SK-N-SH (cell line): ENCODE measurements around the gene UBE3B.

Experiments
- CHD2 ChIP-seq: fragments of 150-350 bp; IDR thresholded peaks from 2 replicates; pipeline ENCODE4 v1.6.1; 2018; ENCODE audit warnings: low read length; ENCODE audit not compliant: partially characterized antibody
- EP300 ChIP-seq, 2 experiments: IDR thresholded peaks; 2 replicates each; pipeline versions ENCODE4 v1.4.0 to v1.6.1; 2012; ENCODE audit warnings: borderline replicate concordance in 1 of 2, low read depth in 1 of 2, low read length in 1 of 2
- EZH2phosphoT487 ChIP-seq: fragments of 200-600 bp; sonication (generic); IDR thresholded peaks from 2 replicates; pipeline ENCODE4 v1.6.1; 2017; ENCODE audit warnings: low read depth, mixed run types, mild to moderate bottlenecking, antibody characterized with exemption, moderate library complexity, borderline replicate concordance
- GABPA ChIP-seq: IDR thresholded peaks from 2 replicates; pipeline ENCODE4 v1.4.0; 2012; ENCODE audit warnings: low read depth, mild to moderate bottlenecking
- MXI1 ChIP-seq: IDR thresholded peaks from 2 replicates; pipeline ENCODE4 v1.6.1; 2012; ENCODE audit warnings: mild to moderate bottlenecking, low read depth, low read length, improper control_type of control experiment
- NFIC ChIP-seq: IDR thresholded peaks from 2 replicates; pipeline ENCODE4 v1.4.0; 2012; ENCODE audit warnings: borderline replicate concordance
- POLR2AphosphoS5 ChIP-seq: IDR thresholded peaks from 2 replicates; pipeline ENCODE4 v1.6.1; 2012; ENCODE audit warnings: low read depth, low read length
- RAD21 ChIP-seq: IDR thresholded peaks from 2 replicates; pipeline ENCODE4 v1.6.1; 2012; ENCODE audit warnings: mild to moderate bottlenecking, low read length
- RXRA ChIP-seq: IDR thresholded peaks from 2 replicates; pipeline ENCODE4 v1.4.0; 2012; ENCODE audit warnings: low read depth, mild to moderate bottlenecking, borderline replicate concordance
- TCF12 ChIP-seq: IDR thresholded peaks from 2 replicates; pipeline ENCODE4 v1.4.0; 2012
- TEAD4 ChIP-seq: IDR thresholded peaks from 2 replicates; pipeline ENCODE4 v1.4.0; 2012; ENCODE audit warnings: mild to moderate bottlenecking, borderline replicate concordance; ENCODE audit not compliant: insufficient read depth
- TF ChIP-seq, protein P1 (sequence below): fragments of 200-600 bp; sonication (generic); IDR thresholded peaks from 2 replicates; pipeline ENCODE4 v1.6.1; 2017; ENCODE audit warnings: antibody characterized with exemption, mild to moderate bottlenecking, moderate library complexity
- TF ChIP-seq, protein P2 (sequence below): IDR thresholded peaks from 2 replicates; pipeline ENCODE4 v1.4.0; 2012; ENCODE audit warnings: low read depth

DNA sequence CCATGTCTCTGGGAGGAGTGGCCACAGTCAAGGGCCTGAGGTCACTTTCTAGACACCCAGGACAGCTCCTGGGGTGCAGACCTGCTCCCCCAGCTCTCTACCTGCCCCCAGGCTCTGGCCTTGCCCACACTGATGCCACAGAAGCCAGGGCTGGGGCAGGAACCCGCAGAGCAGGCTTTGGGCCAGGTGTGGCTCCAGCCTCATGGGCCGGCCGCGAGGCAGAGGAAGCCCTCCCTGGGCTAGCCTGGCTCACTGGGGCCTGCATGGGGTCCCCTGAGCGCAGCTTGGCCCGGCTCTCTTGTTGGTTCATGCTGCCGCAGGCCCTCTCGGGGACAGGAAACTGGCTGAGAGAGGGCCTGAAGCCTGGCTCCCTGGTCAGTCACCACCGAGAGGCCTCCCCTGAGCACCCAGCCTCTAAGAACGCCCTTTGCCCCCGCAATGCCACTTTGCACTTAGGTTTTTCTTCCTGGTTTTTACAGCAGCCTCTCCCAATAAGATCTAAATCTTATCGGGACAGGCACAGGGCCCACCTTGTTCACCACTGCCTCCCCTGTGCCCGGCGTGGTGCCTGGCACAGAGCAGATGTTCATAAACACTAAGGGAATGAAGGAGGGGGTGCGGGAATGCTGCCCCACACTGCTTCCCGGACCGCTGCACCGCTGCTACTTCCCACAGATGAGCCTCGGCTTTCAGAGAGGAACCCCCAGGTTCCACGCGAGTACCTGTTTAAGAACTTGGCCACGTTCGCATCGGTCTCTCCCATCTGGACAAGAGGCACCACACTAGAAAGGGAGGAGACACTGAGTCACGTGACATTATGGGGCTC is 81.2 kb downstream of the UBE3B start:
- TF ChIP-seq POLR2AphosphoS5 (no peak), RXRA (no peak), EP300 (IDR thresholded peaks at IDR 0.05; ENCODE audit: borderline replicate concordance in 1 of 2, low read depth in 1 of 2, low read length in 1 of 2) (no peak), TCF12 (no peak), RAD21 (no peak), GABPA (no peak), NFIC (no peak), CHD2 (no peak), MXI1 (no peak), TEAD4 (no peak), EZH2phosphoT487 (no peak)
- TF ChIP-seq, protein P1, sequence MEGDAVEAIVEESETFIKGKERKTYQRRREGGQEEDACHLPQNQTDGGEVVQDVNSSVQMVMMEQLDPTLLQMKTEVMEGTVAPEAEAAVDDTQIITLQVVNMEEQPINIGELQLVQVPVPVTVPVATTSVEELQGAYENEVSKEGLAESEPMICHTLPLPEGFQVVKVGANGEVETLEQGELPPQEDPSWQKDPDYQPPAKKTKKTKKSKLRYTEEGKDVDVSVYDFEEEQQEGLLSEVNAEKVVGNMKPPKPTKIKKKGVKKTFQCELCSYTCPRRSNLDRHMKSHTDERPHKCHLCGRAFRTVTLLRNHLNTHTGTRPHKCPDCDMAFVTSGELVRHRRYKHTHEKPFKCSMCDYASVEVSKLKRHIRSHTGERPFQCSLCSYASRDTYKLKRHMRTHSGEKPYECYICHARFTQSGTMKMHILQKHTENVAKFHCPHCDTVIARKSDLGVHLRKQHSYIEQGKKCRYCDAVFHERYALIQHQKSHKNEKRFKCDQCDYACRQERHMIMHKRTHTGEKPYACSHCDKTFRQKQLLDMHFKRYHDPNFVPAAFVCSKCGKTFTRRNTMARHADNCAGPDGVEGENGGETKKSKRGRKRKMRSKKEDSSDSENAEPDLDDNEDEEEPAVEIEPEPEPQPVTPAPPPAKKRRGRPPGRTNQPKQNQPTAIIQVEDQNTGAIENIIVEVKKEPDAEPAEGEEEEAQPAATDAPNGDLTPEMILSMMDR = no peak
- TF ChIP-seq, protein P2, sequence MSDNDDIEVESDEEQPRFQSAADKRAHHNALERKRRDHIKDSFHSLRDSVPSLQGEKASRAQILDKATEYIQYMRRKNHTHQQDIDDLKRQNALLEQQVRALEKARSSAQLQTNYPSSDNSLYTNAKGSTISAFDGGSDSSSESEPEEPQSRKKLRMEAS = no peak
